Liver (tissue), 3 donors: ENCODE measurements around the gene GYG2.

Experiments
- ATF3 ChIP-seq: IDR thresholded peaks from 2 replicates; pipeline ENCODE4 v1.6.1; 2016; ENCODE audit warnings: antibody characterized with exemption
- CTCF ChIP-seq: fragments of 150-350 bp; IDR thresholded peaks from 2 replicates; pipeline ENCODE4 v1.5.1; 2017; ENCODE audit warnings: improper control_type of control experiment, low read depth, low read length; ENCODE audit not compliant: missing input control
- EGR1 ChIP-seq, 2 donors: IDR thresholded peaks; 2 replicates each; pipeline ENCODE4 v1.6.1; 2016 to 2018; ENCODE audit warnings: antibody characterized with exemption in 2 of 2, low read depth in 2 of 2
- FOXA1 ChIP-seq: IDR thresholded peaks from 2 replicates; pipeline ENCODE4 v1.6.1; 2016; ENCODE audit warnings: antibody characterized with exemption
- GABPA ChIP-seq, 2 donors: IDR thresholded peaks in 1 of 2; conservative IDR thresholded peaks in 1 of 2; 2 replicates each; pipeline ENCODE4 v1.6.1; 2016; ENCODE audit warnings: antibody characterized with exemption in 2 of 2, mild to moderate bottlenecking in 1 of 2, moderate library complexity in 1 of 2
- HNF4G ChIP-seq: IDR thresholded peaks from 2 replicates; pipeline ENCODE4 v1.6.1; 2016; ENCODE audit warnings: antibody characterized with exemption
- JUND ChIP-seq, 2 donors: IDR thresholded peaks; 2 replicates each; pipeline ENCODE4 v1.6.1; 2016; ENCODE audit warnings: antibody characterized with exemption in 2 of 2
- RAD21 ChIP-seq, 2 donors: IDR thresholded peaks; 2 replicates each; pipeline ENCODE4 v1.6.1; 2016; ENCODE audit warnings: antibody characterized with exemption in 2 of 2, mild to moderate bottlenecking in 2 of 2
- REST ChIP-seq: IDR thresholded peaks from 2 replicates; pipeline ENCODE4 v1.6.1; 2016; ENCODE audit warnings: antibody characterized with exemption, mild to moderate bottlenecking
- RXRA ChIP-seq, 2 donors: IDR thresholded peaks; 2 replicates each; pipeline ENCODE4 v1.6.1; 2017 to 2018; ENCODE audit warnings: antibody characterized with exemption in 2 of 2, mild to moderate bottlenecking in 1 of 2
- SP1 ChIP-seq: IDR thresholded peaks from 2 replicates; pipeline ENCODE4 v1.6.1; 2018; ENCODE audit warnings: antibody characterized with exemption, mild to moderate bottlenecking
- TAF1 ChIP-seq: conservative IDR thresholded peaks from 2 replicates; pipeline ENCODE4 v1.6.1; 2016; ENCODE audit warnings: antibody characterized with exemption, mild to moderate bottlenecking
- YY1 ChIP-seq: IDR thresholded peaks from 2 replicates; pipeline ENCODE4 v1.6.1; 2016; ENCODE audit warnings: antibody characterized with exemption, mild to moderate bottlenecking
- donor health status: healthy.
- donor health status: healthy.

- TF ChIP-seq FOXA1 = no peak
- no peak for TF ChIP-seq RXRA (IDR thresholded peaks at IDR 0.05)
- TF ChIP-seq SP1 = no peak
- no peak for TF ChIP-seq REST
- TF ChIP-seq CTCF = no peak
- TF ChIP-seq YY1 = no peak
- TF ChIP-seq HNF4G = no peak
- TF ChIP-seq TAF1 = no peak
- TF ChIP-seq JUND (IDR thresholded peaks at IDR 0.05) = no peak
- TF ChIP-seq GABPA (IDR thresholded peaks at IDR 0.05 in 1 of 2, conservative IDR thresholded peaks at IDR 0.05 in 1 of 2) = no peak
- no peak for TF ChIP-seq RAD21 (IDR thresholded peaks at IDR 0.05)
- TF ChIP-seq EGR1 (IDR thresholded peaks at IDR 0.05; ENCODE audit: low read depth in 2 of 2) = no peak
- TF ChIP-seq ATF3 = no peak
Measured at GRCh38 chrX:2811271-2811670, 17.5 kb upstream of the GYG2 start.
